PC-9 (cell line): Measurements from ENCODE around the gene PXDN. TPM values are rescaled to one million over a fixed set of nuclear protein-coding genes. Genes with fewer than 3 reads are reported as not detected.
A peak's percentile ranks its signal among the peaks of the same experiment; 100 is the strongest.

Experiments
- BruUV-seq: library from RNA; stranded (reverse); fragments of 400-500 nt; replicated peaks from 2 replicates; lab custom pipeline; 2021; lab: Mats Ljungman, UMichigan
- CTCF ChIA-PET: fragments of 300-600 bp; sonication (Branson Sonifier 250); formaldehyde crosslinking; loops from one replicate; lab custom pipeline; 2022; ENCODE audit warnings: antibody characterized with exemption; lab: Charles Lee
- POLR2A ChIA-PET: fragments of 300-600 bp; sonication (Branson Sonifier 250); formaldehyde crosslinking; loops from one replicate; lab custom pipeline; 2022; ENCODE audit warnings: antibody characterized with exemption; ENCODE audit not compliant: unreplicated experiment; lab: Charles Lee
- DNase-seq, 2 experiments: peaks; one replicate each; pipeline versions ENCODE4 v3.0.0 to v3.0.0-alpha.2; 2015 to 2022; ENCODE audit warnings: mixed read lengths in 1 of 2
- H2AFZ ChIP-seq: fragments of 200-600 bp; sonication (generic); 2 replicates; pipeline ENCODE4 v1.8.1; 2017; ENCODE audit warnings: antibody characterized with exemption
- H3F3A ChIP-seq: fragments of 200-600 bp; sonication (generic); 2 replicates; pipeline ENCODE4 v1.8.1; 2017; ENCODE audit warnings: antibody characterized with exemption, mild to moderate bottlenecking, low read depth; ENCODE audit not compliant: insufficient read depth
- H3K27ac ChIP-seq: fragments of 200-600 bp; sonication (generic); 2 replicates; pipeline ENCODE4 v1.6.1; 2016; ENCODE audit warnings: mixed run types
- H3K27me3 ChIP-seq: fragments of 200-600 bp; sonication (generic); 2 replicates; pipeline ENCODE4 v1.6.1; 2016; ENCODE audit warnings: low read depth, mixed run types; ENCODE audit not compliant: insufficient read depth
- H3K36me3 ChIP-seq: fragments of 200-600 bp; sonication (generic); 2 replicates; pipeline ENCODE4 v1.6.1; 2016; ENCODE audit warnings: low read depth, mixed run types
- H3K4me1 ChIP-seq: fragments of 200-600 bp; sonication (generic); replicated peaks from 2 replicates; pipeline ENCODE4 v1.6.1; 2016; ENCODE audit warnings: mixed run types; ENCODE audit not compliant: insufficient read depth
- H3K4me2 ChIP-seq: fragments of 200-600 bp; sonication (generic); 2 replicates; pipeline ENCODE4 v1.6.1; 2017; ENCODE audit warnings: mixed run types
- H3K4me3 ChIP-seq: fragments of 200-600 bp; sonication (generic); 2 replicates; pipeline ENCODE4 v1.6.1; 2016; ENCODE audit warnings: mixed run types
- H3K79me2 ChIP-seq: fragments of 200-600 bp; sonication (generic); 2 replicates; pipeline ENCODE4 v1.6.1; 2017; ENCODE audit warnings: low read depth, mixed run types
- H3K9me2 ChIP-seq: fragments of 200-600 bp; sonication (generic); 2 replicates; pipeline ENCODE4 v1.8.1; 2017; ENCODE audit warnings: mild to moderate bottlenecking; ENCODE audit not compliant: insufficient read depth
- H3K9me3 ChIP-seq: fragments of 200-600 bp; sonication (generic); 2 replicates; pipeline ENCODE4 v1.8.1; 2016; ENCODE audit warnings: low read depth; ENCODE audit not compliant: insufficient read depth
- H4K20me1 ChIP-seq: fragments of 200-600 bp; sonication (generic); 2 replicates; pipeline ENCODE4 v1.8.1; 2017; ENCODE audit not compliant: insufficient read depth
- CTCF ChIP-seq: fragments of 200-600 bp; sonication (generic); conservative IDR thresholded peaks from 2 replicates; pipeline ENCODE4 v1.6.1; 2017; ENCODE audit warnings: mixed run types, antibody characterized with exemption, mild to moderate bottlenecking, moderate library complexity
- EZH2 ChIP-seq: fragments of 200-600 bp; sonication (generic); IDR thresholded peaks from 2 replicates; pipeline ENCODE4 v1.8.0; 2017; ENCODE audit warnings: antibody characterized with exemption, low read depth
- intact Hi-C: fragments of 100-400 bp; cut with micrococcal nuclease; formaldehyde crosslinking; loops from one replicate; pipeline ENCODE4 v1.10.0; 2022; ENCODE audit not compliant: unreplicated experiment
- total RNA-seq: library from RNA; stranded (reverse); gene quantifications from 2 replicates; pipeline ENCODE4 v1.2.3, GENCODE V29; 2021

Gene PXDN
- total RNA-seq, 1 experiment from 2014 or later = 91.1 TPM

GRCh38 chr2:1793001-1793867, 48.9 kb upstream of the PXDN start:
- no peak for TF ChIP-seq CTCF
- TF ChIP-seq EZH2 = no peak
- H3F3A ChIP-seq = no peaks in the 10 kb centered on the region
- POLR2A ChIA-PET = no interaction called here
- H3K79me2 ChIP-seq = no peaks in the 10 kb centered on the region
- no peak overlapping the region for H3K4me3 ChIP-seq
- H4K20me1 ChIP-seq = no peaks in the 10 kb centered on the region
- no peak overlapping the region for H2AFZ ChIP-seq
- no peak overlapping the region for H3K27ac ChIP-seq
- H3K9me3 ChIP-seq = no peaks in the 10 kb centered on the region
- peaks cover 91% of the 10 kb centered on the region for H3K27me3 ChIP-seq
- BruUV-seq = no TSS peak
- DNase-seq = peak in 1 of 2 experiments; percentile 28
- CTCF ChIA-PET = no interaction called here
- no peak overlapping the region for H3K4me2 ChIP-seq
- no peaks in the 10 kb centered on the region for H3K4me1 ChIP-seq
- intact Hi-C loops = no loop called here
- H3K9me2 ChIP-seq = no peaks in the 10 kb centered on the region
- no peaks in the 10 kb centered on the region for H3K36me3 ChIP-seq

GRCh38 chr2:1791685-1792435, 47.5 kb upstream of the PXDN start:
- H4K20me1 ChIP-seq = no peaks in the 10 kb centered on the region
- BruUV-seq = no TSS peak
- no peak for TF ChIP-seq CTCF
- no peak for TF ChIP-seq EZH2
- H2AFZ ChIP-seq = no peak overlapping the region
- ChIA-PET POLR2A (no interaction called here), CTCF (no interaction called here)
- H3K4me2 ChIP-seq = no peak overlapping the region
- intact Hi-C loops = no loop called here
- H3K9me2 ChIP-seq = no peaks in the 10 kb centered on the region
- no peaks in the 10 kb centered on the region for H3K4me1 ChIP-seq
- H3K9me3 ChIP-seq = no peaks in the 10 kb centered on the region
- no peaks in the 10 kb centered on the region for H3K36me3 ChIP-seq
- H3K79me2 ChIP-seq = no peaks in the 10 kb centered on the region
- peaks cover 98% of the 10 kb centered on the region for H3K27me3 ChIP-seq
- H3K4me3 ChIP-seq = no peak overlapping the region
- DNase-seq = peak in 1 of 2 experiments; percentile 30
- no peak overlapping the region for H3K27ac ChIP-seq
- H3F3A ChIP-seq = no peaks in the 10 kb centered on the region

GRCh38 chr2:1791006-1791605, 46.8 kb upstream of the PXDN start:
- BruUV-seq = no TSS peak
- Histone ChIP-seq H3K36me3 (no peaks in the 10 kb centered on the region), H3K9me2 (no peaks in the 10 kb centered on the region), H3K4me3 (no peak overlapping the region), H3F3A (no peaks in the 10 kb centered on the region), H2AFZ (no peak overlapping the region), H4K20me1 (no peaks in the 10 kb centered on the region), H3K27me3 (peaks cover 97% of the 10 kb centered on the region), H3K79me2 (no peaks in the 10 kb centered on the region), H3K9me3 (no peaks in the 10 kb centered on the region), H3K27ac (no peak overlapping the region), H3K4me1 (no peaks in the 10 kb centered on the region), H3K4me2 (no peak overlapping the region)
- ChIA-PET CTCF (no interaction called here), POLR2A (no interaction called here)
- DNase-seq = no peak
- TF ChIP-seq CTCF = no peak
- TF ChIP-seq EZH2 = no peak
- intact Hi-C loops = no loop called here
